Loucy (cell line): ENCODE results near the gene RCN2.
A peak's percentile ranks its signal among the peaks of the same experiment; 100 is the strongest.

Experiments
- H2AFZ ChIP-seq: fragments of 200-600 bp; sonication (generic); 2 replicates; pipeline ENCODE4 v1.6.0; 2016; ENCODE audit warnings: antibody characterized with exemption, mild to moderate bottlenecking, low read length, moderate library complexity
- H3F3A ChIP-seq: fragments of 200-600 bp; 2 replicates; pipeline ENCODE4 v1.6.0; 2016; ENCODE audit warnings: antibody characterized with exemption, low read depth, mild to moderate bottlenecking
- H3K27me3 ChIP-seq: fragments of 200-600 bp; sonication (generic); 2 replicates; pipeline ENCODE4 v1.6.1; 2014; ENCODE audit warnings: low read length, mild to moderate bottlenecking; ENCODE audit not compliant: insufficient read depth, poor library complexity, severe bottlenecking
- H3K36me3 ChIP-seq: fragments of 200-600 bp; sonication (generic); 2 replicates; pipeline ENCODE4 v1.6.1; 2016; ENCODE audit warnings: low read length; ENCODE audit not compliant: insufficient read depth
- H3K4me1 ChIP-seq: fragments of 200-600 bp; sonication (generic); 2 replicates; pipeline ENCODE4 v1.5.1; 2014; ENCODE audit warnings: low read length, mild to moderate bottlenecking; ENCODE audit not compliant: insufficient read depth, poor library complexity, severe bottlenecking
- H3K4me2 ChIP-seq: fragments of 200-600 bp; sonication (generic); 2 replicates; pipeline ENCODE4 v1.6.0; 2014; ENCODE audit warnings: antibody characterized with exemption, low read length, low read depth, mild to moderate bottlenecking; ENCODE audit not compliant: poor library complexity, severe bottlenecking
- H3K4me3 ChIP-seq: fragments of 200-600 bp; sonication (generic); 2 replicates; pipeline ENCODE4 v1.5.1; 2014; ENCODE audit warnings: low read length, mild to moderate bottlenecking, mixed read lengths; ENCODE audit not compliant: poor library complexity, severe bottlenecking
- H3K79me2 ChIP-seq: fragments of 200-600 bp; sonication (generic); 2 replicates; pipeline ENCODE4 v1.6.1; 2014; ENCODE audit warnings: low read length; ENCODE audit not compliant: insufficient read depth
- H3K9ac ChIP-seq: fragments of 200-600 bp; sonication (generic); 2 replicates; pipeline ENCODE4 v1.6.0; 2014; ENCODE audit warnings: mild to moderate bottlenecking, low read depth, low read length, moderate library complexity; ENCODE audit not compliant: poor library complexity, severe bottlenecking
- H3K9me2 ChIP-seq: fragments of 200-600 bp; sonication (generic); replicated peaks from 2 replicates; pipeline ENCODE4 v1.6.1; 2016; ENCODE audit warnings: low read depth, low read length, mixed read lengths
- H3K9me3 ChIP-seq: fragments of 200-600 bp; sonication (generic); 2 replicates; pipeline ENCODE4 v1.6.1; 2014; ENCODE audit warnings: mild to moderate bottlenecking, antibody characterized with exemption, low read length, low read depth; ENCODE audit not compliant: insufficient read depth
- H4K20me1 ChIP-seq: fragments of 200-600 bp; sonication (generic); 2 replicates; pipeline ENCODE4 v1.6.0; 2014; ENCODE audit warnings: antibody characterized with exemption, low read length, mild to moderate bottlenecking; ENCODE audit not compliant: insufficient read depth, poor library complexity, severe bottlenecking
- CTCF ChIP-seq: fragments of 200-600 bp; sonication (generic); conservative IDR thresholded peaks from 2 replicates; pipeline ENCODE4 v1.5.1; 2014; ENCODE audit warnings: mild to moderate bottlenecking, antibody characterized with exemption, low read length
- EZH2phosphoT487 ChIP-seq: fragments of 200-600 bp; IDR thresholded peaks from 2 replicates; pipeline ENCODE4 v1.6.1; 2018; ENCODE audit warnings: antibody characterized with exemption, mild to moderate bottlenecking, moderate library complexity, borderline replicate concordance

The RCN2 gene

GRCh38 chr15:76905013-76905839 is 26.3 kb upstream of the RCN2 start, which contains the start of gene SCAPER:
TSS of gene SCAPER (minus strand) at chr15:76905340. CDS start at chr15:76883817, 21,523 bp downstream.
- peak within 1 kb of the TSS; percentile 78 for H3K9ac ChIP-seq
- no peaks in the 10 kb centered on the region for H3K9me3 ChIP-seq
- H3K4me3 ChIP-seq, result peak within 1 kb of the TSS; percentile 83
- TF ChIP-seq CTCF, result no peak
- TF ChIP-seq EZH2phosphoT487, result no peak
- H3F3A ChIP-seq, result no peaks in the 10 kb centered on the region
- H4K20me1 ChIP-seq, result peaks cover 4% of the 10 kb centered on the region
- H3K36me3 ChIP-seq, result no peaks in the 10 kb centered on the region
- H3K4me1 ChIP-seq, result peaks cover 24% of the 10 kb centered on the region
- H3K79me2 ChIP-seq, result peaks cover 16% of the 10 kb centered on the region; the same call in 1 of the 2 replicates
- H3K9me2 ChIP-seq, result no peaks in the 10 kb centered on the region
- H2AFZ ChIP-seq, result peak within 1 kb of the TSS; percentile 98
- no peaks in the 10 kb centered on the region for H3K27me3 ChIP-seq
- H3K4me2 ChIP-seq, result peak within 1 kb of the TSS; percentile 90

- Histone ChIP-seq H3K4me1 (peaks cover 24% of the 10 kb centered on the region), H3K27me3 (no peaks in the 10 kb centered on the region), H3K36me3 (no peaks in the 10 kb centered on the region), H4K20me1 (peaks cover 4% of the 10 kb centered on the region), H3K9me2 (no peaks in the 10 kb centered on the region), H3K4me3 (peak overlapping the region; percentile 83), H3K9me3 (no peaks in the 10 kb centered on the region), H3F3A (no peaks in the 10 kb centered on the region), H2AFZ (peak overlapping the region; percentile 98), H3K79me2 (peaks cover 16% of the 10 kb centered on the region; the same call in 1 of the 2 replicates), H3K4me2 (peak overlapping the region; percentile 90), H3K9ac (peak overlapping the region; percentile 78)
- TF ChIP-seq CTCF, result no peak
- no peak for TF ChIP-seq EZH2phosphoT487
Measured at GRCh38 chr15:76905855-76906254, 25.7 kb upstream of the RCN2 start.

GRCh38 chr15:76912430-76912829 is 19.1 kb upstream of the RCN2 start:
- H3K36me3 ChIP-seq, result no peaks in the 10 kb centered on the region
- H3K9me3 ChIP-seq, result no peaks in the 10 kb centered on the region
- no peaks in the 10 kb centered on the region for H3K9me2 ChIP-seq
- H3K27me3 ChIP-seq, result no peaks in the 10 kb centered on the region
- no peak overlapping the region; the same call in 1 of the 2 replicates for H2AFZ ChIP-seq
- H3K4me2 ChIP-seq, result peak overlapping the region; percentile 35
- no peaks in the 10 kb centered on the region for H3K79me2 ChIP-seq
- H3K4me1 ChIP-seq, result peaks cover 10% of the 10 kb centered on the region
- H3K4me3 ChIP-seq, result no peak overlapping the region
- no peaks in the 10 kb centered on the region for H3F3A ChIP-seq
- no peaks in the 10 kb centered on the region for H4K20me1 ChIP-seq
- H3K9ac ChIP-seq, result no peak overlapping the region
- TF ChIP-seq CTCF (no peak), EZH2phosphoT487 (no peak)
